T-helper 2 cell (primary cell): ENCODE data around the gene KRTCAP2.
"Not testable (repeated sequence)": the region's sequence is repeated elsewhere in the genome, so short reads cannot be mapped to it uniquely, and the experiment has no call there.

Source experiments
- DNase-seq, 5 experiments: peaks; one replicate each; pipeline versions ENCODE4 v3.0.0 to v3.0.0-alpha.2; 2012 to 2022
- total RNA-seq, 2 donors: gene quantifications; one replicate each; lab custom pipeline; 2026; lab: John Stamatoyannopoulos, UW

KRTCAP2 gene
- 1.9 to 3.1 reads per million in 2 donors for total RNA-seq

DNA sequence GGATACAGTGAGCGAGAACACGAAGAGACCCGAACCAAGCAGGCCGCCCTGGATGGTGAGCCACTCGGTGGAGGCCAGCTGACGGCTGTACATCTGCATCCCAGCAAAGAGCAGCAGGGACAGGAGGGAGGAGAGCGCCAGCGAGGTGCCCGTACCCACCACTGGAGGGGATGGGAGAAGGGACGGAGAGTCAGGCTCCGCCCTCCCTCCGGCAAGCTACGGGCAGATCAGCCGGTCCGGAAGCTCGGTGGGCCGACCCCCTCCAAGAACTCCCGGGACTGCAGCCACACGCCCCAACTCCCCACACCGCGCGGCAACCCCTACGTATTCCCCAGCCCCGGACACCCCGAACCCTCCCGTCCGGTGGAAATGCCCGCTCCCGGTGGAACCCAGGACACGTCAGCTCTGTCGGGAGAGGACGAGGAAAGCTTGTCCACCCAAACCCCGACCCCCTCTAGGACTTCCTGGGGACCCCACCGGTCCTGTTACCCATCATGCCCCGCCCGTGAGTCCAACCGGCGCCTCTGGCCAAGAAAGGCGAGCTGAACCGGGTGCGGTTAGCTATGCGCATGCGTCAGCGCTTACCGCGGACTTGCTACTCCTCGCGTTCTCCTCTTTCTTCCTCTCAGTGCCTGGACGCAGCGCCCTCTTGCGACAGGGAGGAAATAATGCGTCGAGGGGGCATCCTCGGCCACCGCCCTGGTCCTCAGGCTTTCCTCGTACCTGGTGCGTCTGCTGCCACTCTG lies at the start of gene KRTCAP2:
Gene KRTCAP2 (minus strand): TSS at position 573 of the 746 bp plus-strand sequence. CDS start 80 bp downstream, at position 493.
- DNase-seq, result peak; percentile 85 to 96 (median 90)

GRCh38 chr1:155220211-155220965 lies 47.3 kb upstream of the KRTCAP2 start:
- not testable (repeated sequence) for DNase-seq

DNA sequence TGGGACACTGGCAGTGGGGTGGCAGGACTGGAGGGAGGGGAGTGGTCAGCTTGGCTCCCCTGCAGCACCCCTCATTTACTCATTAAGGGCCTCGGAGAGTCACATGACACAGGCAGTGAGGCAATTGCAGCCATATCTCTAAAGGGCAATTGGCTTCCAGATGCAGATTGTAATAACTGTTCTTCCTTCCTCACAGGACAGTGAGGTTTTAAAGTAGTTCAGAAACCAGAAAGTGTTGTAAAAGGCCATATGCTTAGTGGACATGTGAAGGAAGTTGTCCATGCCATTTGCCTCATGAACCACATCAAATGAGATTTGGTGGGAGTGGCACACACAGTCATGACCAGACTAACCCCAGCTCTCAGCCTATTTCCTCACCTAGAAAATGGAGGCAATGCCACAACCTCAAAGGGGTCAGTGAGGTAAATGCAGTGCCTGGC lies 46.5 kb upstream of the KRTCAP2 start:
- peak in 1 of 5 experiments; percentile 18 for DNase-seq

GRCh38 chr1:155218854-155219591 lies 45.9 kb upstream of the KRTCAP2 start:
- peak in 1 of 5 experiments; percentile 43 for DNase-seq

GRCh38 chr1:155214702-155215101 lies 41.6 kb upstream of the KRTCAP2 start:
- DNase-seq, result peak in 1 of 5 experiments; percentile 29

GRCh38 chr1:155212051-155212440 lies 38.9 kb upstream of the KRTCAP2 start:
- DNase-seq, result not testable (repeated sequence)

GRCh38 chr1:155211381-155212050 lies 38.4 kb upstream of the KRTCAP2 start:
- not testable (repeated sequence) for DNase-seq

GRCh38 chr1:155210314-155211104 lies 37.4 kb upstream of the KRTCAP2 start:
- DNase-seq, result no peak

- no peak for DNase-seq
Measured at GRCh38 chr1:155209312-155209721, 36.2 kb upstream of the KRTCAP2 start.

DNA sequence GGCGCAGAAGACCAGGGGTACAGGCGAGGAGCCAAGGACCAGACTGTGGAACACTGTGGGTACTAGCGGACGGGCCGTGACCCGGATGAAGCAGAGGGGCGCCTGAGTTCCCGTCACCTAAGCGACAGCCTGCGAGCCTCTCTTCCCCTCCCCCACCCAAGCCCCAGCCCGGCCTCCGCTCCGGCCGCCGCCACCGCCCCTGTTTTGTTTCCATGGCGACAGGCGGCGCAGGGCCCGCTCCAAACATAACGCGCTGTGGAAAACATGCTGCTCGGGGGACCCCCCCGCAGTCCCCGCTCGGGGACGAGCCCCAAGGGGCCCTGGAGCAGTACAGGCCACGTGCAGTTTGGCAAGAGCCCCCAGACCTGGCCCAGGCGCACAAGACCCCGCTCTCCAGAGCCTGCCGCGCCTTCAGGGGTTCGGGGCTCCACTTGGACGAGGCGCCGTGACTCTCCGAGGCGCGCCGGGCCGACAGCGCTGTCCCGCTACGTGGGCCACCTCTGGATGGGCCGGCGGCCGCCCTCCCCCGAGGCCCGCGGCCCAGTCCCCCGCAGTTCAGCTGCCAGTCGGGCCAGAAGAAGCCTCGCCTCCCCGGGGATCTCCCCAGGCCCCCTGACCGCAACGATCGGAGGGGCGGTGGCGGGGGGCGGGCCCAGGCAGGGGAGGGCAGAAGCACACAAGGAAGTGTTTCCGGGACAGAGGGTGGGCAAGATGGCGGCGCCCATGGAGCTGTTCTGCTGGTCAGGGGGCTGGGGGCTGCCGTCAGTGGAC lies 35.6 kb upstream of the KRTCAP2 start, which contains the start of gene MTX1:
Gene MTX1 (plus strand): TSS at position 155 of the 771 bp plus-strand sequence. CDS start 110 bp downstream, at position 265.
- peak; percentile 81 to 92 (median 88) for DNase-seq

GRCh38 chr1:155207806-155208540 lies 34.9 kb upstream of the KRTCAP2 start, which contains the start of gene THBS3:
THBS3 (minus strand) TSS chr1:155207897; CDS start chr1:155207876, 21 bp downstream.
- no peak for DNase-seq

- peak; percentile 76 to 87 (median 85) for DNase-seq
Measured at GRCh38 chr1:155206891-155207805, 34.0 kb upstream of the KRTCAP2 start.

- DNase-seq, result no peak
Measured at GRCh38 chr1:155205969-155206593, 33.0 kb upstream of the KRTCAP2 start.

GRCh38 chr1:155205035-155205434 lies 31.9 kb upstream of the KRTCAP2 start:
- DNase-seq, result no peak

- no peak for DNase-seq
Measured at GRCh38 chr1:155202731-155203515, 29.8 kb upstream of the KRTCAP2 start.

DNA sequence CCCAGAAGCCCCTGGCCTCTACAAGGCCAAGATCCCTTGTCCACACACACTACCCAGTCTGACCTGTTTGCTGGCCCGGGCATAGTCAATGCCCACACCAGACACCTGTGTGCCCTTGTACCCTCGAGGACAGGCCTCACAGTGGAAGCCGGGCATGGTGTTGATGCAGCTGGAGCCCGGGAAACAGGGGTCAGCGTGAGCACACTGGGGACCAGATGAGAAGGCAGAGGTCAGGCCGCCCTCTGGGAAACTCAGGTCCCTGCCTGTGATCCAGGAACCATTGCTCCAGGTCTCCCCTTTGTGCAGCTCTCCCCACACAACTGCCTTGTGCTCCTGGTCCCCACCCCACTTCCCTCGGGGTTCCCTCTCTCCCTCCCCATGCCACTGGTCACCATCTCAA lies 29.1 kb upstream of the KRTCAP2 start:
- no peak for DNase-seq

- no peak for DNase-seq
Measured at GRCh38 chr1:155200920-155201319, 27.8 kb upstream of the KRTCAP2 start.
